ENCODE results near the gene SLC38A1.
"Not testable (repeated sequence)": the region's sequence is repeated elsewhere in the genome, so short reads cannot be mapped to it uniquely, and the experiment has no call there.

Gene SLC38A1

GRCh38 chr12:46263140-46264016 lies 5.5 kb downstream of the SLC38A1 start:
- no peak for DNase-seq

- DNase-seq, result no peak
Observed at GRCh38 chr12:46261646-46262045, 7.2 kb downstream of the SLC38A1 start.

DNA sequence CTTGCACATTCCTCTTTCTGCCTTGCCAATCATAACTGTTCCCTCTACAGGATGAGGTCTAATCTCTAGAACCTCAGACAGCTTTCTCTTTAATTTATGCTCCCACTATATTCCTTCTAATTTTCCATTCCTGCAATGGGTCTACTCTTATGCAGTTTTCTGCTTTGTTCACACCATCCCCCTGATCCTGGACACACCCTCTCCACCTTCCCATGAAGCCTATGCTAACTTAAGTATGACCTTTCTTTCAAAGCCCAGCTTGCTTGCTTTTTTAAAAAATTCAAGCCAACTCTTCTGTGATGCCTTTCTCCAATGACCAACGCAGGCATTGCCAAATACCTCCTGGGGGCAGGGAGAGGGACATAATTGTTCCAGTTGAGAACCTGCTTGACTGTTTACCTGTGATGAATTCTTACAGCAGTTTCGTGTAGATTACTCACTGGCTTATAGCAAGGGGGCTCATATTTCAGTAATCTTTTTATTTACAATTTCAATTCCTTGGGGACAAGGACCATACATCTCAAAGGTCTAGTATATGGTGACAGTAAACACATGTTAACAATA lies 7.8 kb downstream of the SLC38A1 start:
- DNase-seq, result no peak

GRCh38 chr12:46260124-46260912 lies 8.5 kb downstream of the SLC38A1 start:
- no peak for DNase-seq

DNA sequence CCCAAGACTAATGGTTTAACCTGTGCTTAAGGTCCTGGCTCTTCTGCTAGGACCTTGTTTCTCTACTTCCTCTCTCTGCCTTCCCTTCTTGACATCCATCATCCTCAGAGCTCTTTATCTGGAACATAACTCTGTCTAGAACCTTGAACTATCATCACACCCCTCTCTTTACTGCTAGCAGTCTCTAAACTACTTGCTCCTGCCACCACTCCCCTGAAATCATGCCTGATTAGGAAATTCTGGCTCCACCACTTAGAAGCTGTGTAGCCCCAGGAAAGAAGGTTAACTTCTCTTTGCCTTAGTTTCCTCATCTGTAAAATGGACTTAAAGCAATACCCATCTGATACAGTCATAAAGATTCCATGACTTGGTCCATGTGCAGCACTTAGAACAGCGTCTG lies 9.1 kb downstream of the SLC38A1 start:
- DNase-seq, result no peak

DNA sequence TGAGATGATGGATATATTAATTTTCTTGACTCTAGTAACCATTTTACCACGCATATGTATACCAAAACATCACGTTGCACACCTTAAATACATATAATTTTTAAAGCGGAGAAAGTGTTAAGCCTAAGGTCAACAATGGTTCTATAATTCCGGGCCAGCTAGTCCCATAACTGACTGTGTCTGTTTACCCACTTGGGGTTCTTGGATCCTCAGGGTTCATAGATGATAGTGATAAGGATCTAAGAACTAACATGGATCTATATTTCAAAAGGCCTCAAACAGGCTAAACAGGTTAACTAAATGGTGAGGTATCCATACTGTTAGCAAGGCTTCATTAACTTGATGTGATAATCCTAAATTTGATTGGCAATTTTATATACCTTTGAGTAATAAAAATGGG lies 9.8 kb downstream of the SLC38A1 start:
- DNase-seq, result no peak

DNA sequence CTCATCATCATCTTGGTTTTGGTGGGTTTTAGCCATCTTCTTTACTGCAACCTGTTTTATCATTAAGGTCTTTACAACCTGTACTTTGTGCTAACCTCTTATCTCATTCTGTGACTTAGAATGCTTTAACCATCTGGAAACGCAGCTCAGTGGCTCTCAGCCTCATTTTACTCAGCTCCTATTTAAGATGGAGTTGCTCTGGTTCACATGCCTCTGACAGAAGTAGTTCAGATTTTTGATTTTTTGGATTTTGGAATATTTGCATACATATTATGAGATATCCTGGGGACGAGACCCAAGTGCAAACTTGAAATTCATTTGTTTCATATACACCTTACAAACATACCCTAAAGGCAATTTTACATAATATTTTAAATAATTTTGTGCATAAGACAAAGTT lies 10.7 kb downstream of the SLC38A1 start:
- no peak for DNase-seq

DNA sequence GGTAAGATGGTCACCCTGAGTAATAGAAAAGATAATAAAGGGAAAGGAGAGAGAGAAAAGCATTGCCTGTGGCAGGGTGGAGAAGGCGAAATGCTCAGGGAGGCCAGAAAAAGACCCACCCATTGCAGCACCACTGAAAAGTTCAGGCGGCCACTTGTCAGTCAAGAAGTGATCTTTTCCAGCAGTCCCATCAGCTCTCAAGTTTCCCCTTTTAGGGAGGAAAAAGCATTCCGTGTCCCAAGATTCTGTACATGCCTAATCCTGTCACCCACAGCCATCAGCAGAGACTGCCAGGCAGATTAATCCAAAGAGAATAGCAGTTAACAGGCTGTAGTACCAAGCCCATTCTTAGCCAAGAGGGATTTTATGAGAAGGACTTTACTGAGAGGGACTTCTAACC lies 11.9 kb downstream of the SLC38A1 start:
- no peak for DNase-seq

DNA sequence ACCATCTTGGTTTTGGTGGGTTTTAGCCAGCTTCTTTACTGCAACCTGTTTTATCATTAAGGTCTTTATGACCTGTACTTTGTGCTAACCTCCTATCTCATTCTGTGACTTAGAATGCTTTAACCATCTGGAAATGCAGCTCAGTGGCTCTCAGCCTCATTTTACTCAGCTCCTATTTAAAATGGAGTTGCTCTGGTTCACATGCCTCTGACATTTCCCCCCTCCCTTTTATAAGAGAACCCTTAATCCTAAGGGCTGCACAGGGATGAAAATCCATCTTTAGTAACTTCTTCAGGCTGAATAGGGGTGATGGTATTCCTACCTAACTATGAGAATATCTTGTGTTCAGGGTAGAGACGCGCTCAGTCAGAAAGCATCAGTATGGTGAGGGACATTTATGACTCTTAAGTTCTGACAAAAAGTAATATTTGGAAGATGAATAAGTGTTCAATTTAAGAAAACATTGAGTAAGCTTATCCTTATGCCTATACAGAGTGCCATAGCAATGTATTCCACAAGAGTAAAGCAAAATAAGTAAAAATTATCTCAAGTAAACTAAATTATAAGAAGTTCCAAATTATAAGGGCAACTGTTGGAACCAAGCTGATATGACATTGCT lies 15.2 kb downstream of the SLC38A1 start:
- no peak for DNase-seq

- not testable (repeated sequence) for DNase-seq
Observed at GRCh38 chr12:46251994-46252393, 16.8 kb downstream of the SLC38A1 start.

- not testable (repeated sequence) for DNase-seq
Observed at GRCh38 chr12:46249960-46250359, 18.9 kb downstream of the SLC38A1 start.

DNA sequence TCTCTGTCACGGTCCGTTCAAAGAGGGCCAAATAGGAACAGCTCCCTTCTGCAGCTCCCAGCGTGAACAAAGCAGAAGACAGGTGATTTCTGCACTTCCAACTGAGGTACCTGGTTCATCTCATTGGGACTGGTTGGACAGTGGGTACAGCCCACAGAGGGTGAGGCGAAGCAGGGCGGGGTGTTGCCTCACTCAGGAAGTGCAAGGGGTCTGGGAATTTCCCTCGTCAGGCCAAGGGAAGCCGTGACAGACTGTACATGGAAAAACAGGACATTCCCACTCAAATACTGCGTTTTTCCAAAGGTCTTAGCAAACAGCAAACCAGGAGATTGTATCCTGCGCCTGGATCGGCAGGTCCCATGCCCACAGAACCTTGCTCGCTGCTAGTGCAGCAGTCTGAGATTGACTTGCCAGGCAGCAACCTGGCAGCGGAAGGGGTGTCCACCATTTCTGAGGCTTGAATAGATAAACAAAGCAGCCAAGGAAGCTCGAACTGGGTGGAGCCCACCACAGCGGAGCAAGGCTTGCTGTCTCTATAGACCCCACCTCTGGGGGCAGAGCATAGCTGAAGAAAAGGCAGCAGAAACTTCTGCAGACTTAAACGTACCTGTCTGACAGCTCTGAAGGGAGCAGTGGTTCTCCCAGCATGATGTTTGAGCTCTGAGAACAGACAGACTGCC lies 22.7 kb downstream of the SLC38A1 start:
- no peak for DNase-seq

- no peak for DNase-seq
Observed at GRCh38 chr12:46244997-46245396, 23.8 kb downstream of the SLC38A1 start.

- no peak for DNase-seq
Observed at GRCh38 chr12:46244273-46244915, 24.4 kb downstream of the SLC38A1 start.

- DNase-seq, result no peak
Observed at GRCh38 chr12:46242569-46242968, 26.3 kb downstream of the SLC38A1 start.

DNA sequence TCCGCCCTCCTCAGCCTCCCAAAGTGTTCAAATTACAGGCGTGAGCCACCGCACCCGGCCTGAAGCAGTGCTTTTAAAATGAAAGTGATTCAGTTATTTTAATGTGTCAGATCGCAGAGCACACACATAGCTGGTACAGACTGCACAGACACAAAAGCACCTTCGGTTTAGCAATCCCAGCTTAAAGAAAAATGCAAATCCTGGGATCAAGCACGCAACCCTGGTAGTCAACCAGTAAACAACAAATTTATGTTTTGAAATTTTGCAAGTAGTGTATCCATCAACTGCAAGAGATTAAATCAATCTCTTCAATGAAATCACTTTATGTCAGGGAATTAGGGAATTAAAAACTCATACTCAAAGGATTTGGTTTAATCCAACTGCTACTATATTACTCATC lies 28.4 kb downstream of the SLC38A1 start:
- no peak for DNase-seq

DNA sequence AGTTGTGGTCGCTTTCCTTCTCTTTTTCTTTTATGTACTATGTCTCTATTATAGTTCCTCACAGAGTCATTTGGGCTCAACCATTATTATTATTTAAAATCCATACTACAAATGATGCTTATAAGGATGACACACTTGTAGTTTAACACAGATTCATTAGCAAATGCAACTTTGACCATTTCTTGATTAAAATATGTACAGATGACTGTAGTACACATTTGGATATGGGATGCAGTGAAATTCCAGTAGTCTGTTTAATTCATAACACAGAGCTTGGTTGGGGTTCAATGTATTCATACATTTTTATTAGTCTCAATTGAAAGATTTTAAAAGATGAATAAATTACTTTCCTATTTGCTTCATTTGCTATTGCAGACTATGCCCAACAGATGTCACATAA lies 30.0 kb downstream of the SLC38A1 start:
- DNase-seq, result no peak

GRCh38 chr12:46237371-46238045 lies 31.3 kb downstream of the SLC38A1 start:
- no peak for DNase-seq

DNA sequence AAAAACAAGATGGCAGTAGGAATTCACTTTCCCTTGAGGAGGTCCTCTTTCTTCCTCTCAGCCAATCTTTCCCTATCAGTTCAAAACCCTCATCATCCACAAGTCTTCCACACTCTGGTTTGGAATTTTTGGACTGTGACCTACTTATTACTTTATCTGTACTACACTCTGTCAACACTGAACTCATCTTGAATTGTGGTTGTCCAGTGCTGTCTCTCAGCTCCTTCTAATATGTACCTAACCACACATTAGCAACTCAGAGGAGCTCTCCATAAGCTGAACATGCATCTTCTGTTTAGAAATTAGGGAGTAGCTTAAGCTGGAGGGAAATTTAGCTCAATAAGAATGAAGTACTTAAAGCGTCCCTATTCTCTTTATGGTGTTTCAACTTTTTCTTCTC lies 34.8 kb downstream of the SLC38A1 start:
- no peak for DNase-seq

DNA sequence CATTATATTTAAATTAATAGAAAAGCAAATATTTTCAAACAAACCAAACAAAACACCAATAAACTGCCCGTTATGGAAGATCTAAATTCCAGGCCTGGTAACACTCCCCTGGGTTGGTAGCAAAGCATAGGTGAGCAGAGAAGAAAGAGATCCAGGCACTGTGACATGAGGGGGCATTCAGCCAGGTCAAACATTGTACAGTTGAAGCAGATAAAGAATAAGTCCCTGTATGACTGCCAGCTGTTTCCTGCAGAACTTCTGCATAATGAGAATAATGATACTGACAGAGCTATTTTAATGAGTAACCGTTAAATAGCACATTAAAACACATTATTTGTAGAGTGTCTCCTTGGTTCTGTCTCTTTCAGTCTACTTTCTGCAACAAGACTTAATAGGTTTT lies 35.4 kb downstream of the SLC38A1 start:
- no peak for DNase-seq

DNA sequence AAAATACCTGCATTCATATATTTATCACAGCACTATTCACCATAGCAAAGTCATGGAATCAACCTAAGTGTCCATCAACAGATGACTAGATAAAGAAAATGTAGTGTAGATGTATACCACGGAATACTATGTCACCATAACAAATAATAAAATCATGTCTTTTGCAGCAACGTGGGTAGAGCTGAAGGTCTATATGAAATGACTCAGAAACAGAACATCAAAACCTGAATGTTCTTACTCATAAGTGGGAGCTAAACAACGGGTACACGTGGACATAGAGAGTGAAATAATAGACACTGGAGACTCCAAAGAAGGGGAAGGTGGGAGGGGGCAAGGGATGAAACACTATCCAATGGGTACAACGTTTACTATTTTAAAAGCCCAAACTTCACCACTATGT lies 37.9 kb downstream of the SLC38A1 start:
- no peak for DNase-seq

GRCh38 chr12:46230306-46230705 lies 38.5 kb downstream of the SLC38A1 start:
- DNase-seq, result no peak

Data from NCI-H510A (cell line).